Measurements from ENCODE around the gene VSX1.
A peak's percentile ranks its signal among the peaks of the same experiment; 100 is the strongest.

Gene VSX1

DNA sequence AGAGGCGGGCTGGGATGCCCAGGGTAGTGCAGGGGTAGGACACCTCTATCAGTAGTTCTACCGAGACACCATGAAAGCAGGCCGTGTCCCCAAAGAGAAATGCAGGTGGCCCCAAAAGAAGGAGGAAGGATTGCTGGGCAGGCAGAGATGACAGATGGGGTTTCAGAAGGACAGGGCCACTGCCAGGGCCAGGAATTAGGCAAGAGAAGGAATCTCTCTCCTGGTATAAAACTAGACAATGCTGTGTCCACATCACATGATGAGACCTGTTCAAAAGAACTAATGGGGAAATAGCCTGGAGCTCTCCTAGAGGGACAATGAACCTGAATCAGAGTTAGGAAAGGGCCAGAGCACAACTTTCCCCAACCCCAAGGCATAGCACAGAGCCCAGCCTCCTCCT lies 21.6 kb upstream of the VSX1 start:
- peaks cover 5 to 7% of the 10 kb centered on the region in 2 donors for H3K4me1 ChIP-seq (ENCODE audit: control insufficient read depth in 2 of 2, insufficient read depth in 1 of 2, low read depth in 1 of 2, low read length in 2 of 2)
- H3K79me1 ChIP-seq (ENCODE audit: low read depth, low read length): no peaks in the 10 kb centered on the region
- no peak overlapping the region for H2BK5ac ChIP-seq (ENCODE audit: low read length)
- H2AK5ac ChIP-seq (ENCODE audit: low read depth, low read length): no peak overlapping the region
- no peak overlapping the region for H3K4ac ChIP-seq (ENCODE audit: low read length)
- DNase-seq (ENCODE audit: low spot score): no peak
- no peak overlapping the region for H4K8ac ChIP-seq (ENCODE audit: low read depth, low read length)
- no peak overlapping the region for H2BK120ac ChIP-seq (ENCODE audit: low read depth, low read length)
- no peak overlapping the region for H3K4me2 ChIP-seq (ENCODE audit: insufficient read depth, low read length, poor library complexity, severe bottlenecking)
- WGBS, 2 donors (ENCODE audit: extremely low coverage in 2 of 2, insufficient read length in 2 of 2, insufficient replicate concordance in 1 of 2): no CpG with 5 or more reads among the region's 3 CpGs
- H2BK12ac ChIP-seq (ENCODE audit: low read length): no peak overlapping the region
- peaks cover 0 to 6% of the 10 kb centered on the region in 2 donors for H3K9me3 ChIP-seq (replicated peaks in 1 of 2; ENCODE audit: control insufficient read depth in 2 of 2, insufficient read depth in 1 of 2, low read depth in 1 of 2, low read length in 2 of 2)
- no peak overlapping the region for H3K23ac ChIP-seq (ENCODE audit: low read depth, low read length, poor library complexity)
- no peaks in the 10 kb centered on the region for H3K36me3 ChIP-seq (replicated peaks in 1 of 2; ENCODE audit: control insufficient read depth in 2 of 2, insufficient read depth in 2 of 2, low read length in 2 of 2)
- no peak overlapping the region for H3K9ac ChIP-seq (ENCODE audit: low read depth, low read length, poor library complexity)
- no peaks in the 10 kb centered on the region for H3K27me3 ChIP-seq (ENCODE audit: control insufficient read depth in 3 of 3, insufficient read depth in 3 of 3, low read depth in 1 of 3, low read length in 3 of 3)
- no peak overlapping the region for H2AFZ ChIP-seq (ENCODE audit: low read length)
- H3K4me3 ChIP-seq (ENCODE audit: low read length in 2 of 2): no peak overlapping the region
- H4K91ac ChIP-seq (ENCODE audit: low read depth, low read length, poor library complexity): no peak overlapping the region
- no peak overlapping the region for H2BK15ac ChIP-seq (ENCODE audit: low read length)
- H3K18ac ChIP-seq (ENCODE audit: low read length): peak overlapping the region; percentile 5
- H3K14ac ChIP-seq (ENCODE audit: low read length): no peak overlapping the region
- H3K27ac ChIP-seq (replicated peaks; ENCODE audit: low read length): no peak overlapping the region

DNA sequence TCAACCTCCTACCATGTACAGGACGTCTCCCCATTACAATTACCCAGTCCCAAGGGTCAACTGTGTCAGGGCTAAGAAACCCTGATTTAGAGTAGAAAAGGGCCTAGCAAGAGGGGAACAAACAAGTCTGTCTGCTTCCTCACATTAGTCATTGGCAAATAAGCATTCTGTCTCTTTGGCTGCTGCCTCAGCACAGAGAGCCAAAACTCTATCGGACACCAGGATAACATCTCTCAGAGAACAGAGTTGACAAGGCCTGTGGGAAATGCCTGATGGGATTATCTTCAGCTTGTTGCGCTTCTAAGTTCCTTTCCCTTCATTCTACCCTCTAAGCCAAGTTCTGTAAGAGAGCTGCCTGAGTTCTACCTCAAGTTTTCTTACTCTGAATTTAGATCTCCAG lies 19.0 kb upstream of the VSX1 start:
- Histone ChIP-seq H3K4ac (ENCODE audit: low read length) (no peak overlapping the region), H3K14ac (ENCODE audit: low read length) (no peak overlapping the region), H4K8ac (ENCODE audit: low read depth, low read length) (no peak overlapping the region), H2BK15ac (ENCODE audit: low read length) (no peak overlapping the region), H3K23ac (ENCODE audit: low read depth, low read length, poor library complexity) (no peak overlapping the region), H2AK5ac (ENCODE audit: low read depth, low read length) (no peak overlapping the region), H3K18ac (ENCODE audit: low read length) (no peak overlapping the region), H3K79me1 (ENCODE audit: low read depth, low read length) (no peaks in the 10 kb centered on the region), H2BK120ac (ENCODE audit: low read depth, low read length) (no peak overlapping the region), H2AFZ (ENCODE audit: low read length) (no peak overlapping the region), H3K9ac (ENCODE audit: low read depth, low read length, poor library complexity) (no peak overlapping the region), H3K9me3 (replicated peaks in 1 of 2; ENCODE audit: control insufficient read depth in 2 of 2, insufficient read depth in 1 of 2, low read depth in 1 of 2, low read length in 2 of 2) (peaks cover 6 to 8% of the 10 kb centered on the region in 2 donors), H2BK12ac (ENCODE audit: low read length) (no peak overlapping the region), H3K27ac (replicated peaks; ENCODE audit: low read length) (no peak overlapping the region), H4K91ac (ENCODE audit: low read depth, low read length, poor library complexity) (no peak overlapping the region), H3K27me3 (ENCODE audit: control insufficient read depth in 3 of 3, insufficient read depth in 3 of 3, low read depth in 1 of 3, low read length in 3 of 3) (no peaks in the 10 kb centered on the region), H3K4me3 (ENCODE audit: low read length in 2 of 2) (no peak overlapping the region), H3K36me3 (replicated peaks in 1 of 2; ENCODE audit: control insufficient read depth in 2 of 2, insufficient read depth in 2 of 2, low read length in 2 of 2) (no peaks in the 10 kb centered on the region), H2BK5ac (ENCODE audit: low read length) (no peak overlapping the region), H3K4me1 (ENCODE audit: control insufficient read depth in 2 of 2, insufficient read depth in 1 of 2, low read depth in 1 of 2, low read length in 2 of 2) (peaks cover 5 to 7% of the 10 kb centered on the region in 2 donors), H3K4me2 (ENCODE audit: insufficient read depth, low read length, poor library complexity, severe bottlenecking) (no peak overlapping the region)
- DNase-seq (ENCODE audit: low spot score): no peak
- no CpG with 5 or more reads among the region's 3 CpGs for WGBS, 2 donors (ENCODE audit: extremely low coverage in 2 of 2, insufficient read length in 2 of 2, insufficient replicate concordance in 1 of 2)

DNA sequence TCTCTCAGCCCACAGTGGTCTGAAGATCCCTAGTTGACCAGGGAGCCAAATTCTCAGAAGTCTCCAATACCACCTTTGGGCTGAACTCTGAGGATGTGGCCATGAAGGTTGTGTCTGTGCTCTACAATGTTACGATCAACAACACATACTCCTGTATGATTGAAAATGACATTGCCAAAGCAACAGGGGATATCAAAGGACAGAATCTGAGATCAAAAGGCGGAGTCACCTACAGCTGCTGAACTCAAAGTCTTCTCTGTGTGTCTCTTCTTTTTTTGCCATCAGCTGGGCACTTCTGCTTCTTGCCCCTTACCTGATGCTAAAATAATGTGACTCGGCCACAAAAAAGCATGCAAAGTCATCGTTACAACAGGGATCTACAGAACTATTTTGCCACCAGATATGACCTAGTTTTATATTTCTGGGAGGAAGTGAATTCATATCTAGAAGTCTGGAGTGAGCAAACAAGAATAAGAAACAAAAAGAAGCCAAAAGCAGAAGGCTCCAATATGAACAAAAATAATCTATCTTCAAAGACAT lies 17.7 kb upstream of the VSX1 start:
- no peak overlapping the region for H2BK120ac ChIP-seq (ENCODE audit: low read depth, low read length)
- H2AFZ ChIP-seq (ENCODE audit: low read length): no peak overlapping the region
- no peaks in the 10 kb centered on the region for H3K36me3 ChIP-seq (replicated peaks in 1 of 2; ENCODE audit: control insufficient read depth in 2 of 2, insufficient read depth in 2 of 2, low read length in 2 of 2)
- H3K18ac ChIP-seq (ENCODE audit: low read length): no peak overlapping the region
- no peaks in the 10 kb centered on the region for H3K79me1 ChIP-seq (ENCODE audit: low read depth, low read length)
- H4K91ac ChIP-seq (ENCODE audit: low read depth, low read length, poor library complexity): no peak overlapping the region
- no peak overlapping the region for H2AK5ac ChIP-seq (ENCODE audit: low read depth, low read length)
- no peak overlapping the region for H3K9ac ChIP-seq (ENCODE audit: low read depth, low read length, poor library complexity)
- peaks cover 5 to 7% of the 10 kb centered on the region in 2 donors for H3K4me1 ChIP-seq (ENCODE audit: control insufficient read depth in 2 of 2, insufficient read depth in 1 of 2, low read depth in 1 of 2, low read length in 2 of 2)
- no peak overlapping the region for H3K14ac ChIP-seq (ENCODE audit: low read length)
- no peak for DNase-seq (ENCODE audit: low spot score)
- H3K4me2 ChIP-seq (ENCODE audit: insufficient read depth, low read length, poor library complexity, severe bottlenecking): no peak overlapping the region
- no peaks in the 10 kb centered on the region for H3K27me3 ChIP-seq (ENCODE audit: control insufficient read depth in 3 of 3, insufficient read depth in 3 of 3, low read depth in 1 of 3, low read length in 3 of 3)
- H2BK5ac ChIP-seq (ENCODE audit: low read length): no peak overlapping the region
- WGBS, 2 donors (ENCODE audit: extremely low coverage in 2 of 2, insufficient read length in 2 of 2, insufficient replicate concordance in 1 of 2): no CpG with 5 or more reads among the region's 4 CpGs
- H3K9me3 ChIP-seq (replicated peaks in 1 of 2; ENCODE audit: control insufficient read depth in 2 of 2, insufficient read depth in 1 of 2, low read depth in 1 of 2, low read length in 2 of 2): peaks cover 6 to 8% of the 10 kb centered on the region in 2 donors
- H3K4ac ChIP-seq (ENCODE audit: low read length): no peak overlapping the region
- no peak overlapping the region for H3K4me3 ChIP-seq (ENCODE audit: low read length in 2 of 2)
- no peak overlapping the region for H2BK15ac ChIP-seq (ENCODE audit: low read length)
- H3K23ac ChIP-seq (ENCODE audit: low read depth, low read length, poor library complexity): no peak overlapping the region
- no peak overlapping the region for H2BK12ac ChIP-seq (ENCODE audit: low read length)
- H4K8ac ChIP-seq (ENCODE audit: low read depth, low read length): no peak overlapping the region
- no peak overlapping the region for H3K27ac ChIP-seq (replicated peaks; ENCODE audit: low read length)

DNA sequence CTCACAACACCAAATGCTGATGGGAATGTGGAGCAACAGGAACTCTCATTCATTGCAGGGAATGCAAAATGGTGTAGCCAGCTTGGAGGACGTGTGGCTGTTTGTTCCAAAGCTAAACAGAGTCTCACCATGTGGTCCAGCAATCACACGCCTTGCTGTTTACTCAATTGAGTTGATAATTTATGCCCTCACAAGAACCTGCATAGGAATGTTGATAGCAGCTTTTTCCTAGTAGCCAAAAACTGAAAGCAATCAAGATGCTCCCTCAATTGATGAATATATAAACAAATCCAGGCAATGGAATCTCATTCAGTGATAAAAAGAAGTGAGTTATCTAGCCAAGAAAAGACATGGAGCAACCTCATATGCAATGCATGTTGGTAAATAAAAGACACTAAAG lies 15.6 kb upstream of the VSX1 start:
- Histone ChIP-seq H2AFZ (ENCODE audit: low read length) (no peak overlapping the region), H2BK5ac (ENCODE audit: low read length) (no peak overlapping the region), H3K9me3 (replicated peaks in 1 of 2; ENCODE audit: control insufficient read depth in 2 of 2, insufficient read depth in 1 of 2, low read depth in 1 of 2, low read length in 2 of 2) (peaks cover 0 to 8% of the 10 kb centered on the region in 2 donors), H3K4me3 (ENCODE audit: low read length in 2 of 2) (no peak overlapping the region), H3K4me2 (ENCODE audit: insufficient read depth, low read length, poor library complexity, severe bottlenecking) (no peak overlapping the region), H3K36me3 (replicated peaks in 1 of 2; ENCODE audit: control insufficient read depth in 2 of 2, insufficient read depth in 2 of 2, low read length in 2 of 2) (no peaks in the 10 kb centered on the region), H3K27ac (replicated peaks; ENCODE audit: low read length) (no peak overlapping the region), H2AK5ac (ENCODE audit: low read depth, low read length) (no peak overlapping the region), H3K4me1 (ENCODE audit: control insufficient read depth in 2 of 2, insufficient read depth in 1 of 2, low read depth in 1 of 2, low read length in 2 of 2) (peaks cover 5 to 7% of the 10 kb centered on the region in 2 donors), H2BK15ac (ENCODE audit: low read length) (no peak overlapping the region), H3K4ac (ENCODE audit: low read length) (no peak overlapping the region), H3K18ac (ENCODE audit: low read length) (no peak overlapping the region), H2BK120ac (ENCODE audit: low read depth, low read length) (no peak overlapping the region), H4K91ac (ENCODE audit: low read depth, low read length, poor library complexity) (no peak overlapping the region), H3K23ac (ENCODE audit: low read depth, low read length, poor library complexity) (no peak overlapping the region), H3K9ac (ENCODE audit: low read depth, low read length, poor library complexity) (no peak overlapping the region), H4K8ac (ENCODE audit: low read depth, low read length) (no peak overlapping the region), H3K79me1 (ENCODE audit: low read depth, low read length) (no peaks in the 10 kb centered on the region), H3K14ac (ENCODE audit: low read length) (no peak overlapping the region), H2BK12ac (ENCODE audit: low read length) (no peak overlapping the region), H3K27me3 (ENCODE audit: control insufficient read depth in 3 of 3, insufficient read depth in 3 of 3, low read depth in 1 of 3, low read length in 3 of 3) (no peaks in the 10 kb centered on the region)
- no peak for DNase-seq (ENCODE audit: low spot score)
- no CpG with 5 or more reads among the region's 2 CpGs for WGBS, 2 donors (ENCODE audit: extremely low coverage in 2 of 2, insufficient read length in 2 of 2, insufficient replicate concordance in 1 of 2)

All from neuronal stem cell (in vitro differentiated cells).